Naive B cell (primary cell): ENCODE measurements around the gene CDH24. TPM values are rescaled to one million over a fixed set of nuclear protein-coding genes. Genes with fewer than 3 reads are reported as not detected.

Experiments used
- ATAC-seq, 2 donors: fragments of 150-1000 bp; cut with Tn5 transposase; 2 replicates each; pipeline ENCODE4 v1.10.0; 2021; ENCODE audit warnings: low read depth in 2 of 2, mild to moderate bottlenecking in 2 of 2, moderate library complexity in 2 of 2
- DNase-seq: peaks from one replicate; pipeline ENCODE4 v3.0.0; 2022
- H3K27ac Mint-ChIP-seq, 6 donors: one replicate each; pipeline ENCODE4 v1.8.0; 2020 to 2022; ENCODE audit warnings: mild to moderate bottlenecking in 6 of 6, mixed read lengths in 6 of 6, moderate library complexity in 5 of 6, inconsistent platforms in 2 of 6
- H3K27me3 Mint-ChIP-seq, 3 donors: one replicate each; pipeline ENCODE4 v1.8.0; 2021 to 2022; ENCODE audit warnings: mixed read lengths in 3 of 3, mild to moderate bottlenecking in 1 of 3
- H3K36me3 Mint-ChIP-seq, 2 donors: one replicate each; pipeline ENCODE4 v1.8.0; 2020 to 2022; ENCODE audit warnings: mixed read lengths in 2 of 2, inconsistent platforms in 1 of 2, mild to moderate bottlenecking in 1 of 2
- H3K4me1 Mint-ChIP-seq, 3 donors: one replicate each; pipeline ENCODE4 v1.8.0; 2020 to 2022; ENCODE audit warnings: mixed read lengths in 3 of 3, inconsistent platforms in 1 of 3, mild to moderate bottlenecking in 1 of 3, moderate library complexity in 1 of 3
- H3K4me3 Mint-ChIP-seq, 8 donors: one replicate each; pipeline ENCODE4 v1.8.0; 2020 to 2022; ENCODE audit warnings: mild to moderate bottlenecking in 8 of 8, mixed read lengths in 8 of 8, moderate library complexity in 8 of 8, inconsistent platforms in 2 of 8
- H3K9me3 Mint-ChIP-seq, 7 donors: one replicate each; pipeline ENCODE4 v1.8.0; 2020 to 2022; ENCODE audit warnings: mixed read lengths in 7 of 7, mild to moderate bottlenecking in 5 of 7, inconsistent platforms in 2 of 7, moderate library complexity in 1 of 7
- polyA plus RNA-seq, 6 donors: library from polyadenylated mRNA; unstranded; fragments of 300-500 nt; fragmentation: Illumina TruSeq; gene quantifications; one replicate each; pipeline ENCODE4 v1.2.3, GENCODE V29; 2021; ENCODE audit warnings: low read depth in 6 of 6

CDH24 gene
- polyA plus RNA-seq, 6 donors from 2014 or later, result 0.18 to 0.97 (median 0.39) TPM; not detected in 2

DNA sequence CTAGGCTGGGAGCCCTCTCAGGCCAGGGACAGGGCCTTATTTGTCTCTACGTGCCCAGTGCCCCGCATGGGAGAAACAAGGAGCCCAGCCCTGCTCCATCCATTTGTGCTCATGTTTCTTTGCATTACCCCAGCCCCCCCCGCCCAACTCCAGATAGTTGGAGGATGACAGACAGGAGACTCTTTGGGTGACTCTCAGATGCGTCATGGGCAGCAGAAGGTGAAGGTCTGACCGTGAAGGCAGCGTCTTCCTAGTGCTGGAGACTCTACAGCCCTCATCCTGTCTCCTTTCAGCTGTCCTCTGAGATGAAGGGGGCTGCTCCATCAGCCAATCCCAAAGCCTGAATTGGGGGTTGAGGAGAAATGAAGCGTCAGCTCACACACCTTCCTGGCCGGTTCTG is 15.6 kb downstream of the CDH24 start:
- ATAC-seq, result no peak
- Mint-ChIP-seq H3K4me3 (no peak overlapping the region), H3K27ac (no peak overlapping the region), H3K27me3 (peaks cover 0 to 25% (median 0%) of the 10 kb centered on the region in 3 donors), H3K4me1 (no peaks in the 10 kb centered on the region), H3K9me3 (no peaks in the 10 kb centered on the region), H3K36me3 (no peaks in the 10 kb centered on the region)
- DNase-seq, result no peak

DNA sequence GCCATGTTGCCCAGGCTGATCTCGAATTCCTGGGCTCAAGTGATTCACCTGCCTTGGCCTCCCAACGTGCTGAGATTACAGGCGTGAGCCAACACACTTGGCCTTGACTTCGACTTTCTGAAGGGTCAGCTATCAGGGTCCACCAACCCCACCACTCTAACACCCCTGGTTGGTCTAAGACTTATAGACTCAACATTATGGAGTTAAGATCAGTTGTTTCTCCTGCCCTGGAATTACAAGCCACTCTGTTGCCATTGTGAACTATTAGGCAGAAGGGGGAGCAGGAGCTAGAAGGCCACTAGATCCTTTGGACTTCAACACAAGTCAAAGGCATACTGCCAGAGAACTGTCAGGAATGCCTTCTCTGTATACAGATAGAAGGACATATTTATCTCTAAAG is 17.2 kb downstream of the CDH24 start:
- peaks cover 0 to 20% (median 0%) of the 10 kb centered on the region in 3 donors for H3K27me3 Mint-ChIP-seq
- H3K4me1 Mint-ChIP-seq, result peaks cover 0 to 8% (median 8%) of the 10 kb centered on the region in 3 donors
- ATAC-seq, result no peak
- H3K27ac Mint-ChIP-seq, result no peak overlapping the region
- DNase-seq, result no peak
- no peaks in the 10 kb centered on the region for H3K9me3 Mint-ChIP-seq
- no peak overlapping the region for H3K4me3 Mint-ChIP-seq
- H3K36me3 Mint-ChIP-seq, result no peaks in the 10 kb centered on the region

DNA sequence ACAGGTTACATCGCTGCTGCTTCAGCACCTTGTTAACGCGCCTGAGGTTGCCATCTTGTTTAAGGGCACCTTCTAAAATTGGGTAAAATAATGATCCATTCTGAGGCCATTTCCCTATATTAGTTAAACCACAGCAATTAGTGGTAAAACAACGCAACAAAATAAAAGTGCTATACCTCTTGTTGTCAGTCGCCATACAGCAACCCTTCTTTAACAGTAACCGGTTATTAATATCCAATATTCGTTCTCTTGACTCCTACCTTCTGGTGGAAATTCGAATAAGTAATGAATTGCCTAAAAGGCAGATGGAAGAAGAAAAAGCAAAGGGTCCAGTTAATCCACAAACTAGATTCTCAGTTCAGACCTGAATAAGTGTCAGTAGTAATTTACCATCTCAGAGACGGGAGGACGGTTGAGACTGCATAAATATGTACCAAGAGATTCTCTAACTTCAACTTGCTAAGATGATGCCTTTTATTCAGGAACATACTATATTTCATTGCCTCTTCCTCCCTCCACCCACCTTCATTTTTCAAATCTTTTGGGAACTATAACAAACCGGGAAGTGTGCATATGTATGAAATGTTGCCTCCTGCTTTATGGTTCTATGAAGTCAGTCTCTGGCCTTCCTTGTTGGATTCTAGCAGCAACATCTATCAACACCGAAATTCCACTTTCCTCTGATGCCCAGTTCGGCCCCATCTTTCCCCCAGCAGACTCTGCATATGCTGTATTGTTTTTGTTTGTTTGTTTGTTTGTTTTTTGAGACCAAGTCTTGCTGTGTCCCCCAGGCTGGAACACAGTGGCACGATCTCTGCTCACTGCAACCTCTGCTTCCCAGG is 21.8 kb downstream of the CDH24 start:
- no peaks in the 10 kb centered on the region for H3K27me3 Mint-ChIP-seq
- no peak for ATAC-seq
- H3K36me3 Mint-ChIP-seq, result peaks cover 0 to 6% of the 10 kb centered on the region in 2 donors
- DNase-seq, result no peak
- no peaks in the 10 kb centered on the region for H3K9me3 Mint-ChIP-seq
- peak overlapping the region; percentile 89 to 97 (median 94) for H3K27ac Mint-ChIP-seq
- peak overlapping the region; percentile 81 to 98 (median 93) for H3K4me3 Mint-ChIP-seq
- H3K4me1 Mint-ChIP-seq, result peaks cover 11 to 32% (median 27%) of the 10 kb centered on the region in 3 donors

DNA sequence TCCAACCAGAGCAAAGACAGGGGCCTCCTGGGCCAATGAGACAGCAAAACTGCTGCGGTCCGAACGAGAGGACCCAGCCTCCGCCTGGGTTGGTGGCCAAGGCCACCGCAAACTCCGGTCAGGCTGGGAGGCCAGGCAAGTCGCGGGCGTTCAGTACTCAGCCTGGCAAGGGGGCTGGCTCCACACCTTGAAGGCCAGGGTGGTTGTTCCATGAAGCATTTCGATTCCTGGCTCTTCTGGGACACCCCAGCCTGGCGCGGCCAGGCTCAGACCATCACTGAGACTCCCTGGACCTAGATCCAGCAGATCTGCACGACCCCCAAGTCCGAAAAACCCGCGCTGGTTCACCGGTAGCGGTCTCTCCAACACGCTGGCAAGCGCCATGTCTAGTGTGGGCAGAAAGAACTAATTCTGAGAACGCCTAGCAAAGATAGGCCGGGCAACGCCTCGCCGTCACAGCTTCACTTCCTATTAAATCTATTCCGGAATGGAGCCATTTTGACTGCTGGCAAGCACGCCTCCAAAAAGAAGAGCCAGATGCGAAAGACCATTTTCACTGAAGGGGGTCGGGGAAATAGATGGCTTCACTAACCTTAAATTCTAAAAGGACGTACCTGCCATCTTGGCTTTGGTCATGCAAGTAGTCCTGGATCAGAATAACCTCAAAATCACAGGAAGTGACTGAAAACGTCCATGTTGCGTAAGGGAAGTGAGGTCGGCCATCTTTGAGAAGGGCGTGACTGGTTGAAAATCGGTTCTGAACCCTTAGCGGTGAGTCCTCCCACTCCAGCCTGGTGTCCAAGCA is 22.6 kb downstream of the CDH24 start, which contains the start of gene PSMB5:
Gene PSMB5 (minus strand): TSS at position 403 of the 805 bp plus-strand sequence. CDS start 19 bp downstream, at position 384.
- ATAC-seq (peak; percentile 91 to 93), DNase-seq (peak; percentile 91)
- peaks cover 11 to 32% (median 27%) of the 10 kb centered on the region in 3 donors for H3K4me1 Mint-ChIP-seq
- no peaks in the 10 kb centered on the region for H3K27me3 Mint-ChIP-seq
- peak within 1 kb of the TSS; percentile 81 to 98 (median 93) for H3K4me3 Mint-ChIP-seq
- H3K27ac Mint-ChIP-seq, result peak within 1 kb of the TSS; percentile 89 to 97 (median 94)
- H3K9me3 Mint-ChIP-seq, result no peaks in the 10 kb centered on the region
- peaks cover 0 to 6% of the 10 kb centered on the region in 2 donors for H3K36me3 Mint-ChIP-seq

DNA sequence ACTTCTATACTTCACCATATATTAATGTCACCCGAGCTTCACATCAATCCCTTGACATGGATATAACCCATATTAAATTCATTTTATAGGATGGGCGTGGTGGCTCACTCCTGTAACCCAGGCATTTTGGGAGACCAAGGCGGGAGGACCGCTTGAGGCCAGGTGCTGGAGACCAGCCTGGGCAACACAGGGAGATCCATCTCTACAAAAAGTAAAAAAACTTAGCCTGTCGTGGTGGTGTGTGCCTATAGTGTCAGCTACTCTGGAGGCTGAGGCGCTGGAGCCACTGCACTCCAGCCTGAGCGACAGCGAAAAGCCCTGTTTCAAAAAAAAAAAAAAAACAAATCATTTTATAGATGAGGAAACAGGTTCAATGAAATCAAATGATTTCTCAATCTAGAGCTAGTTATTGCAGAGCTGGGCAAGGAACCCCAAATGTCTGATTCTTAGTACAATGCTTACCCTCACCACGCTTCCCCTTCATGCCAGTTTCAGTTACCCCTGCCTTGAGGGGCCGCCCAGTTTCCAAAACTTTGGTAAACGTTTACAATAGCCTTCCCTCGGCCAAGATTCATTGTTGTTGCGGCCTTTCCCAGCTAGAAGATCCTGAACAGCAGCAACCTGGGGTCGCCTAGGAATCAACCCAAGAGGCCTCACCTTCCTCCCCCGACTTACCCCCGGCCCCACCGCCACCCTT is 23.4 kb downstream of the CDH24 start:
- no peak for ATAC-seq
- peaks cover 16 to 36% (median 33%) of the 10 kb centered on the region in 3 donors for H3K4me1 Mint-ChIP-seq
- no peaks in the 10 kb centered on the region for H3K27me3 Mint-ChIP-seq
- H3K27ac Mint-ChIP-seq, result peak overlapping the region; percentile 89 to 97 (median 94)
- peak overlapping the region; percentile 81 to 98 (median 93) for H3K4me3 Mint-ChIP-seq
- H3K9me3 Mint-ChIP-seq, result no peaks in the 10 kb centered on the region
- no peak for DNase-seq
- peaks cover 0 to 11% of the 10 kb centered on the region in 2 donors for H3K36me3 Mint-ChIP-seq

DNA sequence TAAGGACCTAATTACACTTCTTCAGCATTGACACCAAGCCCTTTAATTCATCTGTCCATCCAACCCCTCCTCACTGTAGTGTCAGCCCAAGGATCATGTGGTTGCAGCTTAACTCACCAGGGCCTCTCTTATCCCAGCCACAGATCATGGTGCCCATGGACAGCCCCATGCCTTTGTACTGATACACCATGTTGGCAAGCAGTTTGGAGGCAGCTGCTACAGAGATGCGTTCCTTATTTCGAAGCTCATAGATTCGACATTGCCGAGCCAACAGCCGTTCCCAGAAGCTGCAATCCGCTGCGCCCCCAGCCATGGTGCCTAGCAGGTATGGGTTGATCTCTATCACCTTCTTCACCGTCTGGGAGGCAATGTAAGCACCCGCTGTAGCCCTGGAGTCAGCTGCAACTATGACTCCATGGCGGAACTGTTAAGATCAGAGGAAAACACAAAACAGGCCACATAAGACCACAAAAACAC is 24.0 kb downstream of the CDH24 start:
- H3K4me3 Mint-ChIP-seq, result peak overlapping the region; percentile 81 to 98 (median 92)
- peak overlapping the region in 4 of 6 donors; percentile 47 to 84 (median 66) for H3K27ac Mint-ChIP-seq
- DNase-seq (no peak), ATAC-seq (no peak)
- no peaks in the 10 kb centered on the region for H3K27me3 Mint-ChIP-seq
- peaks cover 0 to 15% of the 10 kb centered on the region in 2 donors for H3K36me3 Mint-ChIP-seq
- no peaks in the 10 kb centered on the region for H3K9me3 Mint-ChIP-seq
- H3K4me1 Mint-ChIP-seq, result peaks cover 20 to 40% (median 38%) of the 10 kb centered on the region in 3 donors

DNA sequence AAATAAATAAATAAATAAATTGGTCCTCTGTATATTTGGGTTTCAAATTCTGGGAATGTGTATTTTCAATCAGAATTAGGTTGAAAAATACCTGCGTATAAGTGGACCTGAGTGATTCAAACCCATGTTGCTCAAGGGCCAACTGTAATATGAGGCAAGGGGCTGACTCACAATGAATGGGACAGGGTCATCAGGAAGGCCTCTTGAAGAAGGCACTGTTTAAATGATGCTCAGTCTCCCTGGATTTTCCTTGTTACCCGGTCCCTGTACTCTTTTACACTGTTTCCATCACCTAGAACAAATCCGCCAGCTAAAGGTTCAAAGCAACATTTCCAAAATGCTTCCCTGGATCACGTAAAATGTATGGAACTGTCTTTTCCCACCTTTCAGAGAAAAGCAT is 26.4 kb downstream of the CDH24 start:
- Mint-ChIP-seq H3K36me3 (peaks cover 2 to 15% of the 10 kb centered on the region in 2 donors), H3K27me3 (no peaks in the 10 kb centered on the region), H3K9me3 (no peaks in the 10 kb centered on the region), H3K27ac (no peak overlapping the region), H3K4me1 (peaks cover 20 to 46% (median 44%) of the 10 kb centered on the region in 3 donors), H3K4me3 (peak overlapping the region in 1 of 8 donors; percentile 53)
- DNase-seq, result no peak
- ATAC-seq, result no peak

DNA sequence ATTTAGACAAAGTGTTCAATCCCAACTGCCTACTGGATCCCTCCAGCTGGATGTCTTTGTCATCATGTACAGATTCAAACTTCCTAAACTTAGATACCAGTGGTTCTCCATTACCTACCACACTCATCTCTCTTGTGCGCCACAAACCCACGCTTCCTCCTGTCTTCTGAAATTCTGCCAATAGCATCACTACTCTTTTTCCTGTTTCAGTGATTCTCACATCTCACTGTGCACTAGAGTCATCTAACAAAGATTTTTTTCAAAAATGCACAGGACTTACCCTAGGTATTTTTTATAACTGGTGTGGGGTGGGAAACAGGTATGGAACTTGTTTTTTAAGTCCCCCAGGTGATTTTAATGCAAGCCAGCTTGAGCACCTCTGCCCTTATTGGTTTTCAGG is 28.5 kb downstream of the CDH24 start:
- H3K27me3 Mint-ChIP-seq, result no peaks in the 10 kb centered on the region
- H3K4me3 Mint-ChIP-seq, result peak overlapping the region in 1 of 8 donors; percentile 5
- H3K27ac Mint-ChIP-seq, result peak overlapping the region in 3 of 6 donors; percentile 4 to 65 (median 21)
- H3K9me3 Mint-ChIP-seq, result no peaks in the 10 kb centered on the region
- H3K4me1 Mint-ChIP-seq, result peaks cover 22 to 35% (median 34%) of the 10 kb centered on the region in 3 donors
- no peak for ATAC-seq
- H3K36me3 Mint-ChIP-seq, result peaks cover 15 to 17% of the 10 kb centered on the region in 2 donors
- DNase-seq, result no peak

DNA sequence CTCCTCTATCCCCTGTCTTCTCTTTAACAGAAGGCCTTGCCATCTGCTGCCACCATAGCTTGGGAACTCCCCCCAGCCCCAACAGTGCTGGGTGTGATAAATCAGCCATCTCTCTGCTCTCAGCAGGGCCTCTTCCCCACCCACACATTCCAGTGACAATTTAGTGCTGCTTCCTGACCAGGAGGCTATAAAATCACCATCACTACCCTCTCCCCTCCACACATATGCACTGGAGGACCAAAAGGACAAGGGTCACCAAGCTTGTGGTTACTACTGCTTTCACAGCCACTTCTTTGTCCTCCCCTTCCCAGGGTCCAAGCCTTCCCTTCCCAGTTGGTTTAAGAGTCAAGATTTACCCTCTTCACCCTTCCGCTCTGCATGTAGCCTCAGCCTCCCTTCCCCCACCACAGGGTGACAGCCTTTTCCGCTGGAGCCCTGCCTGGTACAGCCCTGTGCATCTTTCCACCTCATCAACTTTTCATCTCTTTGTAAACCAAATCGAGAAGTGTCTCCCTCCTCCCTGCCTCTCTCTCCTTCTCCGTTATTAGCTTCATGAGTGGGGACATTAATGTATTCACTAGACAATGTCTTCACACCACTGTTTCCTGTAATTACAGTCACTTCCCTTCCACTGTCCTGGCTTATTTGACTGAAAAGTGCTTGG is 32.0 kb downstream of the CDH24 start:
- no peak for ATAC-seq
- no peaks in the 10 kb centered on the region for H3K27me3 Mint-ChIP-seq
- H3K27ac Mint-ChIP-seq, result peak overlapping the region in 2 of 6 donors; percentile 1 to 94
- peaks cover 13 to 24% (median 20%) of the 10 kb centered on the region in 3 donors for H3K4me1 Mint-ChIP-seq
- H3K9me3 Mint-ChIP-seq, result no peaks in the 10 kb centered on the region
- DNase-seq, result no peak
- peak overlapping the region in 1 of 8 donors; percentile 30 for H3K4me3 Mint-ChIP-seq
- H3K36me3 Mint-ChIP-seq, result peaks cover 14 to 17% of the 10 kb centered on the region in 2 donors

DNA sequence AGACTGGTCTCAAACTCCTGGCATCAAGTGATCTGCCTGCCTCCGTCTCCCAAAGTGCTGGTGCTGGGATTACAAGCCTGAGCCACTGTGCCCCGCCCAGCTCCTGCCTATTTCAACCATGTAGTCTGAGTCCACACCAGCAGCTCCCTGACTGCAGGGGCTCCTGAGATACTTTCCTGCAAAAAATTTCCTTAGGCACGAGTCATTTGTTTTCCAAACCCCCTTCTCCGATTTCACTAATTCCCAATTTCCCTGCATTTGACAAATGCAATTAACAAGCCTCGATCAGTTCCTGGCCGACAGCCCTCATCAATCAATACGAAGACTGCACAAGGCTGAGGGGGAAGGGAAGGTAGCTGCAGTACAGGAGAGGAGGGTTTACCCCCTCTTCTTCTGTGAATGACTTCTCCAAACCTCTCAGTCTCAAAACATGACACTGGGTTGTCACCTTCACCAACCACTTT is 32.7 kb downstream of the CDH24 start:
- H3K4me3 Mint-ChIP-seq, result no peak overlapping the region
- peaks cover 13 to 24% (median 20%) of the 10 kb centered on the region in 3 donors for H3K4me1 Mint-ChIP-seq
- no peaks in the 10 kb centered on the region for H3K9me3 Mint-ChIP-seq
- no peak for DNase-seq
- peaks cover 14 to 17% of the 10 kb centered on the region in 2 donors for H3K36me3 Mint-ChIP-seq
- peak overlapping the region in 1 of 6 donors; percentile 56 for H3K27ac Mint-ChIP-seq
- H3K27me3 Mint-ChIP-seq, result no peaks in the 10 kb centered on the region
- no peak for ATAC-seq

DNA sequence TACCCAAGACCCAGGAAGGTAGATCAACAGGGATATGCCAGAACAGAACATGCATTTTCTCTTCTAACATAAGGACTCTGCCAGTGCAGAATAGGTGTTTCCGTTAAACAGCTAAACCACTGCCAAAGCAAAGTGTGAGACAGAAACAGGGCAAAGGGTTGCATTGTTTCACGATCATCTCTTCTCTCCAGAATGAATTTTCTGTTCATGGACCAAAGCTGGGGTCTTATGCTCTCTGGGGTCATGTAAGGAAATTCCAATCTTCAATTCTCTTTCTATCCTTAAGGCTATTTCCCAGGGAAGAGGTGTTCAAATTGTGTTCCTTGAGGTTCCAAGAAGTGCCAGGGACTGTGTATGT is 33.5 kb downstream of the CDH24 start:
- peaks cover 7 to 16% (median 14%) of the 10 kb centered on the region in 3 donors for H3K4me1 Mint-ChIP-seq
- no peaks in the 10 kb centered on the region for H3K9me3 Mint-ChIP-seq
- H3K4me3 Mint-ChIP-seq, result no peak overlapping the region
- H3K36me3 Mint-ChIP-seq, result peaks cover 7 to 17% of the 10 kb centered on the region in 2 donors
- ATAC-seq (no peak), DNase-seq (no peak)
- no peaks in the 10 kb centered on the region for H3K27me3 Mint-ChIP-seq
- H3K27ac Mint-ChIP-seq, result peak overlapping the region in 2 of 6 donors; percentile 23 to 82

DNA sequence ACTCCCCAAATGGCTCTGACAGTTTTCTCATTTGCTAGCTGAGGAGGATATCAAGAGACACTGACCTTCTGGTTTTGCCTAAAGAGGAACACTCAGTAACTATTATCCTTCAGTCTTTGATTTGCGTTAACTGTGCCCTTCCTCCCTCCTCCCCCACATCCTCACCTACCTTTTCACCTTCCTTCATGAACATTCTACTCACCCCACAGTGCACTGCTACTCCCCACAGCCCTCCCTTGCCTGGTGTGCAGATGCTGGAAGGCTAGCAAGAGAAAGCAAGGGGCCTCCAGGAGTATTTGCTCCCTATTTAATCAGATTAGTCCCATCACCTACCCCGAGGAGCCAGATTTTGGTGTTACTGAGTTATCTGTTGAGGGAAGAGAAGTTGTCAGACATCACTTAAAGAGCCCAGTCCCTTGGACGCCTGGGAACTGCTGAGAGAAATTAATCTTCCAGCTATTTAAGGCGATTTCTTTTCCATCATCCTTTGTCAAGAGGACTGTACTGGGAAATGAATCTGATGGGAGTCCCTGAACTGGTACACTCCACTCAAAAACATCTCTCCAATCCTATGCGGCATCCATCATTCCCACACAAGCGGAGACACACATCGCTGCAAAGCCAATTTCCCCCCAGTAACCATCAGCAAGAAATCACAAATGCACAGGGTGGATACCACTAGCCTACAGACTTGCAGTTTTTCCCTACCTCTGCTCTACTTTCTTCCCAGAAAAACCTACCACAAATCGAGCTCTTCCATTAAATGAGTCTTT is 34.1 kb downstream of the CDH24 start:
- no peak for ATAC-seq
- Mint-ChIP-seq H3K27ac (peak overlapping the region in 1 of 6 donors; percentile 41), H3K27me3 (no peaks in the 10 kb centered on the region), H3K4me1 (peaks cover 5 to 13% (median 12%) of the 10 kb centered on the region in 3 donors), H3K4me3 (no peak overlapping the region), H3K36me3 (peaks cover 5 to 17% of the 10 kb centered on the region in 2 donors), H3K9me3 (no peaks in the 10 kb centered on the region)
- no peak for DNase-seq
